SK-N-SH treated with all-trans-retinoic acid at 6 μM for 48 hours (cell line): Measurements from ENCODE around the gene FER.

Experiments used
- PPARA ChIP-seq: fragments of 250-450 bp; sonication (Bioruptor Pico); IDR thresholded peaks from 2 replicates; pipeline ENCODE4 v1.5.0; 2020; ENCODE audit warnings: mild to moderate bottlenecking, borderline replicate concordance
- TOX ChIP-seq: fragments of 250-450 bp; sonication (Bioruptor Pico); IDR thresholded peaks from 2 replicates; pipeline ENCODE4 v1.8.0; 2021; ENCODE audit warnings: mild to moderate bottlenecking, moderate library complexity, borderline replicate concordance
- ZFP3 ChIP-seq: fragments of 250-450 bp; sonication (Bioruptor Pico); IDR thresholded peaks from 2 replicates; pipeline ENCODE4 v1.5.0; 2020; ENCODE audit warnings: mild to moderate bottlenecking, moderate library complexity
- ZNF70 ChIP-seq: fragments of 450-650 bp; formaldehyde crosslinking; IDR thresholded peaks from 2 replicates; pipeline ENCODE4 v1.5.0; 2020; ENCODE audit warnings: mild to moderate bottlenecking, moderate library complexity
- TF ChIP-seq, protein P1 (sequence below): fragments of 250-450 bp; sonication (Bioruptor Pico); IDR thresholded peaks from 2 replicates; pipeline ENCODE4 v1.8.0; 2021; ENCODE audit warnings: low read depth, mild to moderate bottlenecking, moderate library complexity, borderline replicate concordance

DNA sequence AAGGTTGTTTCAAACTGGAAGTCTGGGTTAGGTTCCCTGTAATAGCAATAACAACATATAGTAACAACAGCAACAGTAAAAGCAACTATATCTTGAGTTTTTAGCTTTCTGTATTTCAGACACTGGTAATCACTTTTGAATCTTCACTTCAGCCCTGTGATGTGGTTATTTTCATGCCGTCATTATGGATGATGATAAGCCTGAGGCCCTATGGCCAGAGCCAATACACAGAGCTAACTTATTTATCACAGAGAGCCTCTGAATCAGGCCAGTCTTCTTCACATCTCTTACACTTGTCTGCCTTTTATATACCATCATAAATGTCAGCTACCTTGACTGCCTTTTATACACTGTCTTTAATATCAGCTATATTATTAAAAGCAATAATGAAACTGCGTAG, 329.0 kb downstream of the FER start:
- TF ChIP-seq PPARA (CRISPR knock-in tag) (no peak), ZNF70 (no peak), TOX (CRISPR knock-in tag) (no peak), ZFP3 (no peak)
- TF ChIP-seq, protein P1, sequence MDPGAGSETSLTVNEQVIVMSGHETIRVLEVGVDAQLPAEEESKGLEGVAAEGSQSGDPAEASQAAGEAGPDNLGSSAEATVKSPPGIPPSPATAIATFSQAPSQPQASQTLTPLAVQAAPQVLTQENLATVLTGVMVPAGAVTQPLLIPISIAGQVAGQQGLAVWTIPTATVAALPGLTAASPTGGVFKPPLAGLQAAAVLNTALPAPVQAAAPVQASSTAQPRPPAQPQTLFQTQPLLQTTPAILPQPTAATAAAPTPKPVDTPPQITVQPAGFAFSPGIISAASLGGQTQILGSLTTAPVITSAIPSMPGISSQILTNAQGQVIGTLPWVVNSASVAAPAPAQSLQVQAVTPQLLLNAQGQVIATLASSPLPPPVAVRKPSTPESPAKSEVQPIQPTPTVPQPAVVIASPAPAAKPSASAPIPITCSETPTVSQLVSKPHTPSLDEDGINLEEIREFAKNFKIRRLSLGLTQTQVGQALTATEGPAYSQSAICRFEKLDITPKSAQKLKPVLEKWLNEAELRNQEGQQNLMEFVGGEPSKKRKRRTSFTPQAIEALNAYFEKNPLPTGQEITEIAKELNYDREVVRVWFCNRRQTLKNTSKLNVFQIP, result no peak
